IMR-90 (cell line): ENCODE data around the gene NR5A2. TPM values are rescaled to one million over a fixed set of nuclear protein-coding genes. Genes with fewer than 3 reads are reported as not detected.

Experiments
- ATAC-seq: fragments of 200-7000 bp; cut with Tn5 transposase; 2 replicates; pipeline ENCODE4 v1.9.1; 2020; ENCODE audit warnings: low read depth, mild to moderate bottlenecking, moderate library complexity
- BruUV-seq: library from RNA; stranded (reverse); fragments of 400-500 nt; replicated peaks from 2 replicates; lab custom pipeline; 2021; lab: Mats Ljungman, UMichigan
- CTCF ChIA-PET: fragments of 300-600 bp; formaldehyde crosslinking; extraction: SDS; loops from one replicate; lab custom pipeline; 2021; ENCODE audit warnings: antibody characterized with exemption; lab: Yijun Ruan, JAX
- POLR2A ChIA-PET: fragments of 300-600 bp; sonication (Branson Sonifier 250); formaldehyde crosslinking; loops from one replicate; lab custom pipeline; 2022; ENCODE audit warnings: antibody characterized with exemption; ENCODE audit not compliant: unreplicated experiment; lab: Charles Lee
- DNase-seq: peaks from one replicate; pipeline ENCODE4 v3.0.0; 2013
- H2AFZ ChIP-seq: replicated peaks from 2 replicates; pipeline ENCODE3; 2013; ENCODE audit warnings: low read length, mild to moderate bottlenecking; ENCODE audit not compliant: poor library complexity
- H2AK5ac ChIP-seq: 2 replicates; pipeline ENCODE4 v1.6.1; 2013; ENCODE audit warnings: low read depth, low read length, inconsistent platforms
- H2AK9ac ChIP-seq: replicated peaks from 2 replicates; pipeline ENCODE3; 2013; ENCODE audit warnings: mild to moderate bottlenecking, low read depth, low read length, moderate library complexity; ENCODE audit not compliant: poor library complexity
- H2BK120ac ChIP-seq: 2 replicates; pipeline ENCODE4 v1.6.1; 2013; ENCODE audit warnings: low read depth, low read length, inconsistent platforms
- H2BK15ac ChIP-seq: 3 replicates; pipeline ENCODE4 v1.6.1; 2013; ENCODE audit warnings: low read depth, low read length, inconsistent platforms
- H2BK20ac ChIP-seq: 2 replicates; pipeline ENCODE4 v1.6.1; 2013; ENCODE audit warnings: low read depth, mild to moderate bottlenecking, inconsistent platforms, low read length, moderate library complexity
- H2BK5ac ChIP-seq: 2 replicates; pipeline ENCODE4 v1.6.1; 2013; ENCODE audit warnings: mild to moderate bottlenecking, low read depth, low read length, inconsistent platforms; ENCODE audit not compliant: poor library complexity, severe bottlenecking
- H3K14ac ChIP-seq: replicated peaks from 2 replicates; pipeline ENCODE4 v1.6.1; 2013; ENCODE audit warnings: low read depth, low read length, inconsistent platforms
- H3K18ac ChIP-seq: 2 replicates; pipeline ENCODE4 v1.6.1; 2013; ENCODE audit warnings: low read depth, low read length, control low read depth
- H3K23ac ChIP-seq: 2 replicates; pipeline ENCODE4 v1.6.1; 2013; ENCODE audit warnings: low read depth, low read length, inconsistent platforms
- H3K27ac ChIP-seq: 2 replicates; pipeline ENCODE4 v1.5.1; 2013; ENCODE audit warnings: mild to moderate bottlenecking, control low read depth, low read length; ENCODE audit not compliant: insufficient read depth
- H3K27me3 ChIP-seq: 2 replicates; pipeline ENCODE4 v1.6.1; 2013; ENCODE audit warnings: low read length; ENCODE audit not compliant: control insufficient read depth, insufficient read depth
- H3K36me3 ChIP-seq: 2 replicates; pipeline ENCODE4 v1.6.1; 2013; ENCODE audit warnings: low read length, mixed read lengths; ENCODE audit not compliant: control insufficient read depth, insufficient read depth
- H3K4ac ChIP-seq: 2 replicates; pipeline ENCODE4 v1.6.1; 2013; ENCODE audit warnings: low read depth, low read length, inconsistent platforms
- H3K4me1 ChIP-seq: 2 replicates; pipeline ENCODE4 v1.6.1; 2013; ENCODE audit warnings: low read length, mixed read lengths; ENCODE audit not compliant: control insufficient read depth, insufficient read depth
- H3K4me2 ChIP-seq: 2 replicates; pipeline ENCODE4 v1.6.1; 2013; ENCODE audit warnings: low read depth, mild to moderate bottlenecking, control low read depth, low read length, moderate library complexity
- H3K4me3 ChIP-seq: 2 replicates; pipeline ENCODE4 v1.5.1; 2013; ENCODE audit warnings: low read depth, mild to moderate bottlenecking, control low read depth, low read length, moderate library complexity; ENCODE audit not compliant: insufficient read depth
- H3K56ac ChIP-seq: 2 replicates; pipeline ENCODE4 v1.6.1; 2013; ENCODE audit warnings: low read length, inconsistent platforms; ENCODE audit not compliant: insufficient read depth; ENCODE audit errors: extremely low read depth
- H3K79me1 ChIP-seq, 2 experiments: 2 replicates each; pipeline ENCODE4 v1.6.1; 2013; ENCODE audit warnings: low read length in 2 of 2, inconsistent platforms in 1 of 2, low read depth in 1 of 2
- H3K9ac ChIP-seq: 2 replicates; pipeline ENCODE4 v1.6.1; 2013; ENCODE audit warnings: low read depth, low read length, control low read depth
- H3K9me1 ChIP-seq: 2 replicates; pipeline ENCODE4 v1.6.1; 2013; ENCODE audit warnings: low read length, inconsistent platforms; ENCODE audit not compliant: insufficient read depth
- H3K9me3 ChIP-seq: 2 replicates; pipeline ENCODE4 v1.6.1; 2013; ENCODE audit warnings: low read length; ENCODE audit not compliant: control insufficient read depth, insufficient read depth
- H4K20me1 ChIP-seq: 2 replicates; pipeline ENCODE4 v1.6.1; 2013; ENCODE audit warnings: low read length, inconsistent platforms; ENCODE audit not compliant: insufficient read depth
- H4K5ac ChIP-seq: 2 replicates; pipeline ENCODE4 v1.6.1; 2013; ENCODE audit warnings: mild to moderate bottlenecking, low read depth, low read length, control low read depth
- H4K8ac ChIP-seq, 2 experiments: 2 replicates each; pipeline ENCODE4 v1.6.1; 2013; ENCODE audit warnings: low read depth in 2 of 2, low read length in 2 of 2, control low read depth in 1 of 2, inconsistent platforms in 1 of 2
- H4K91ac ChIP-seq: 2 replicates; pipeline ENCODE4 v1.6.1; 2013; ENCODE audit warnings: low read depth, low read length, inconsistent platforms; ENCODE audit not compliant: insufficient read depth
- CHD1 ChIP-seq: IDR thresholded peaks from 2 replicates; pipeline ENCODE4 v1.6.1; 2012; ENCODE audit warnings: low read depth, low read length, improper control_type of control experiment
- WGBS, 2 experiments: methylation state at CpG; one replicate each; pipeline versions ENCODE4 v1.1.5 to v1.1.7; 2013; ENCODE audit warnings: missing lambda C conversion rate in 2 of 2; ENCODE audit not compliant: insufficient read length in 1 of 2; ENCODE audit errors: extremely low coverage in 2 of 2; 5-methylcytosine and 5-hydroxymethylcytosine counted together
- dilution Hi-C: fragments of 300-500 bp; cut with HindIII; formaldehyde crosslinking; loops from one replicate; pipeline ENCODE4 v1.14.3; 2018; ENCODE audit warnings: low sequenced_read_pairs; ENCODE audit not compliant: unreplicated experiment
- in situ Hi-C: fragments of 300-500 bp; cut with MboI; formaldehyde crosslinking; loops from 3 replicates; pipeline ENCODE4 v1.14.3; 2019; ENCODE audit warnings: low sequenced_read_pairs, inconsistent platforms, mixed read lengths
- intact Hi-C: fragments of 100-400 bp; cut with micrococcal nuclease; formaldehyde crosslinking; loops from 2 replicates; pipeline ENCODE4 v1.10.0; 2022
- polyA plus RNA-seq, 3 experiments: library from polyadenylated mRNA; depleted of rRNA; stranded (reverse); fragments of >200 nt; gene quantifications; 2 replicates each; pipeline ENCODE4 v1.2.3, GENCODE V29; 2012; ENCODE audit warnings: low replicate concordance in 1 of 3
- total RNA-seq: library from RNA; depleted of rRNA; stranded (reverse); fragments of >200 nt; gene quantifications from 2 replicates; pipeline ENCODE4 v1.2.3, GENCODE V29; 2012

The NR5A2 gene
- total and polyA plus RNA-seq, 2 of the 4 experiments (the other 2 are of a cell fraction) = 0.03 to 0.18 TPM

GRCh38 chr1:200073286-200073637 is 45.8 kb downstream of the NR5A2 start:
- no peak overlapping the region for H3K56ac ChIP-seq
- no peak overlapping the region for H3K4me3 ChIP-seq
- CTCF ChIA-PET = no interaction called here
- intact Hi-C loops = no loop called here
- no peak overlapping the region for H3K18ac ChIP-seq
- in situ Hi-C loops = no loop called here
- H4K20me1 ChIP-seq = no peaks in the 10 kb centered on the region
- no peak for ATAC-seq
- H3K4ac ChIP-seq = no peak overlapping the region
- H3K4me1 ChIP-seq = peaks cover 2% of the 10 kb centered on the region; the same call in 1 of the 2 replicates
- no TSS peak for BruUV-seq
- no peak overlapping the region for H2BK5ac ChIP-seq
- no peak overlapping the region for H4K5ac ChIP-seq
- no peak for TF ChIP-seq CHD1
- no peak overlapping the region for H3K9ac ChIP-seq
- POLR2A ChIA-PET = no interaction called here
- H3K36me3 ChIP-seq = no peaks in the 10 kb centered on the region
- WGBS, 2 experiments = no CpG with 5 or more reads among the region's 1 CpG
- no peak overlapping the region for H2AK9ac ChIP-seq
- H3K4me2 ChIP-seq = no peak overlapping the region
- H3K27ac ChIP-seq = no peak overlapping the region
- H2BK15ac ChIP-seq = no peak overlapping the region
- H3K23ac ChIP-seq = no peak overlapping the region
- no peaks in the 10 kb centered on the region for H3K9me1 ChIP-seq
- H4K91ac ChIP-seq = no peak overlapping the region
- H2AFZ ChIP-seq = no peak overlapping the region
- H3K27me3 ChIP-seq = peaks cover 5% of the 10 kb centered on the region
- H4K8ac ChIP-seq = no peak overlapping the region
- dilution Hi-C loops = no loop called here
- 0 out of 2 replicates have a peak overlapping the region, but pooled peaks have one; percentile 6 for H3K14ac ChIP-seq
- DNase-seq = no peak
- H2BK20ac ChIP-seq = no peak overlapping the region
- no peaks in the 10 kb centered on the region for H3K79me1 ChIP-seq
- no peak overlapping the region for H2AK5ac ChIP-seq
- no peak overlapping the region for H2BK120ac ChIP-seq
- H3K9me3 ChIP-seq = no peaks in the 10 kb centered on the region
